KOPT-K1 (cell line): ENCODE results near the gene STRIP1.
A peak's percentile ranks its signal among the peaks of the same experiment; 100 is the strongest.

Source experiments
- H3K27ac ChIP-seq: fragments of 200-600 bp; sonication (generic); 2 replicates; pipeline ENCODE4 v1.5.1; 2016; ENCODE audit warnings: antibody characterized with exemption, mild to moderate bottlenecking, low read depth, low read length; ENCODE audit not compliant: poor library complexity, severe bottlenecking
- H3K36me3 ChIP-seq: fragments of 200-600 bp; sonication (generic); 2 replicates; pipeline ENCODE4 v1.5.1; 2017; ENCODE audit warnings: antibody characterized with exemption, mild to moderate bottlenecking, low read length, moderate library complexity; ENCODE audit not compliant: insufficient read depth
- H3K9me3 ChIP-seq: fragments of 200-600 bp; sonication (generic); 2 replicates; pipeline ENCODE4 v1.5.1; 2017; ENCODE audit warnings: antibody characterized with exemption, low read length, mild to moderate bottlenecking; ENCODE audit not compliant: insufficient read depth, poor library complexity, severe bottlenecking

Gene STRIP1, protein sequence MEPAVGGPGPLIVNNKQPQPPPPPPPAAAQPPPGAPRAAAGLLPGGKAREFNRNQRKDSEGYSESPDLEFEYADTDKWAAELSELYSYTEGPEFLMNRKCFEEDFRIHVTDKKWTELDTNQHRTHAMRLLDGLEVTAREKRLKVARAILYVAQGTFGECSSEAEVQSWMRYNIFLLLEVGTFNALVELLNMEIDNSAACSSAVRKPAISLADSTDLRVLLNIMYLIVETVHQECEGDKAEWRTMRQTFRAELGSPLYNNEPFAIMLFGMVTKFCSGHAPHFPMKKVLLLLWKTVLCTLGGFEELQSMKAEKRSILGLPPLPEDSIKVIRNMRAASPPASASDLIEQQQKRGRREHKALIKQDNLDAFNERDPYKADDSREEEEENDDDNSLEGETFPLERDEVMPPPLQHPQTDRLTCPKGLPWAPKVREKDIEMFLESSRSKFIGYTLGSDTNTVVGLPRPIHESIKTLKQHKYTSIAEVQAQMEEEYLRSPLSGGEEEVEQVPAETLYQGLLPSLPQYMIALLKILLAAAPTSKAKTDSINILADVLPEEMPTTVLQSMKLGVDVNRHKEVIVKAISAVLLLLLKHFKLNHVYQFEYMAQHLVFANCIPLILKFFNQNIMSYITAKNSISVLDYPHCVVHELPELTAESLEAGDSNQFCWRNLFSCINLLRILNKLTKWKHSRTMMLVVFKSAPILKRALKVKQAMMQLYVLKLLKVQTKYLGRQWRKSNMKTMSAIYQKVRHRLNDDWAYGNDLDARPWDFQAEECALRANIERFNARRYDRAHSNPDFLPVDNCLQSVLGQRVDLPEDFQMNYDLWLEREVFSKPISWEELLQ

DNA sequence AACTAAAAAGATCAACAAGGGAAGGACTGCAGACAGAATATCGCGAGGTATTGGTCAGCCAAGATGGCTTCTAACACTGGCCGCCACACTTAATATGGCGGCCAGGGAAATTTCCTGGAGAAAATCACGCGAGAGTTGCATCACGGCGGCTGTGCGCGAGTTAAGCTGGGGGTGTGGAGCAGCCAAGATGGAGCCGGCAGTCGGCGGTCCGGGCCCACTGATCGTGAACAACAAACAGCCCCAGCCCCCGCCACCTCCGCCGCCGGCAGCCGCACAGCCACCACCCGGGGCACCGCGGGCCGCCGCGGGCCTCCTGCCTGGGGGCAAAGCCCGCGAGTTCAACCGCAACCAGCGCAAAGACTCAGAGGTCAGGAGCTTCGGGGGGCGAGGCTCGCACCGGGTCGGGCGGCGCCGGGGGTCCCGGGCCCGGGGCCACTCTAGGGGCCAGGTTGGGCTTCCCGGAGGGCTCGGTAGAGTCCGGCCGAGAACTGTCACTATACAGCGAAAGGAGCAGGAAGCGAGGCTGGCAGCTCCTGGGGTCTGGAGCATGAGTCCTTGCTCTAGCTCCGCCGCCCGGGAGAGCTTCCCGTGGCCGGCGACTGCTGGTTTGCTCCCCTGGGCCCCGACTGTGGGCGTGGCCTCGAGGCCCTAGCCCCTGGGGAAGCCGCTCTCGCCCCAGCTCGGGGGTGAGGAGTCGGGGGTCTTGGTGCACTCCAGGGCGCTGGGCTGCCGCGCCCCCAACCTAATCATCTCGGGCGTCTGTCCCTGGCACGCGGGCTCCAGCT is at the start of gene STRIP1:
STRIP1 (plus strand) TSS at position 174 of the 785 bp plus-strand sequence; CDS start at position 188, 14 bp downstream.
- H3K27ac ChIP-seq = peak within 1 kb of the TSS; percentile 66
- no peaks in the 10 kb centered on the region for H3K9me3 ChIP-seq
- H3K36me3 ChIP-seq = peaks cover 26% of the 10 kb centered on the region

DNA sequence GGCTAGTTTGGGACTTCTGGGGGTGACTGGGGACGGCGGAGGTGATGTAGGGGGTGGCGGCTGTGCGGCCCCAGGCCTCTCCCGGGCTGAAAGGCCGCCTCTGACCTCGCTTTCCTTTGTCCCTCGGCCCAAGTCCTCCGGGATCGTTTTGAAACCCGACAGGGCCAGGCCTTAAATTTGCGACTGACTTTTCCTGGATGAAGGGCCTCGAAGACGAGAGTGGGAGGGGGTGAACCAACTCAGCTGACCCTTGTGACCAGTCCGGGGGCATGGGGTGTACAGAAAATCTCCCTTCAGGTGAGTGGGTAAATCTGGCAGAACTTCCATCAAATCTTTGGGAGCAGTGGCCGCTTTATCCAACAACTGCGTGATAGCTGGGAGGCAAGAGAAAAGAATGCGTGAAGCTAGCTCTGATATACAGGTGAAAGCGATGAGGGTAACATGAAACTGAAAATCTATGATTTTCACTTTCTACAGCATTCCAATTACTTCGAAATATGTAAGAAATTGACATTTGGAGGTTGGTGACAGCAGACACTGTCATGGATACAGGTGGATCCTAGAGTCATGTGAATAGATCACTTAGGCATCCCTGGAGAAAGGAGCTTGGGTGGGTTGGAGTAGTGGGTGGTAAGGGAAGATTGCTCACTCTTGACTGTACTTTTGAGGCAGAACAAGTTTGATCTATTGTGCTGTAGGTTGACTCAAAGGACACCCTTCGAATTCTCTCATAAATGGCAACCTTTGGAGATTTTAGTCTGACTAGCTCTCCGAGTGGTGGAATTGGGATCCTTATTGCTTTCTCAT is 49.0 kb upstream of the STRIP1 start:
- H3K36me3 ChIP-seq = peaks cover 18% of the 10 kb centered on the region
- no peaks in the 10 kb centered on the region for H3K9me3 ChIP-seq
- peak overlapping the region; percentile 71 for H3K27ac ChIP-seq

DNA sequence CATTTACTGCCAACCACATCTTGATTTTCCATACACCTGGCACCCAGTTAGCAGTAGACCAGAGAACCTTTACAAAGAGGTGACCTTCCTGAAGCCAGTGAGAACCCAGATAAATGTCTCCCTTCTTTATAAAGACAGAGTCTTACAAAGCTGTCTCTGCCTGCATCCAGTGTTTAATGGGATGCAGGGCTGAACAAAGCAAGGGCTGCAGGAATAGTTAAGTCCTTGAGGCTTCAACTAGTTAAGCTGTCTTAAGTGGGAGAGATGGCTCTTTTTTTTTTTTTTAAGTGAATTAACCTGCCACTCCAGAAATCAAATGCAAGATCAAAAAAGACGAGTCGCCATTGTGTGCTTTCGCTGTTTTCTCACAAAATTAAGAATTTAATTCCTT is 48.4 kb upstream of the STRIP1 start:
- Histone ChIP-seq H3K9me3 (no peaks in the 10 kb centered on the region), H3K36me3 (peaks cover 22% of the 10 kb centered on the region), H3K27ac (no peak overlapping the region)

DNA sequence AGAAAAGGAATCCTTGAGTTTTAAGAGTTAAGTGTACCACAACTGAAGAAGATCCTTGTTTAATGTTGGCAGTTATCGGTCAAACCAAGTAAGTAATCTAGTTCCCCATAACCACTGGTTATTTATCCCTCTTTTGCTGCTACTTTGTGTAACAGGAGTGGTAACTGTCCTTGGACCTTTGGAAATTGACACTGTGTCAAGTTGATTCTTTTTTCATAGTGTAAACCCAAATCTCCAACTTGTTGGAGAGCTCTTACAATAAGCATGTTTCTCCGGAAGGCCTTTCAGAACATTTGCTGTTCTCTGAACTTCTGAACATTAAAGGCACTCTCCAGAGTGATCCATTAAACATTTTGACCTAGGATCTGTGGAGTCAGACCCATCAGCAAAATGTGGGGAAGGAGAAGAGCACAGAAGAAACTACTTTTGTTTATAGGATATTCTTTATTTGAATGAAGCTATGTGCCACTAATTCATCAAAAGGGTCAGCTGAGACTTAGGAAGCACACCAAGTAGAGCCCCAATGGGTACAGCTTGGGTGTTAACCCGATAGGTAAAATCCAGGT is 46.0 kb upstream of the STRIP1 start:
- H3K27ac ChIP-seq = no peak overlapping the region
- H3K36me3 ChIP-seq = peaks cover 29% of the 10 kb centered on the region
- no peaks in the 10 kb centered on the region for H3K9me3 ChIP-seq

DNA sequence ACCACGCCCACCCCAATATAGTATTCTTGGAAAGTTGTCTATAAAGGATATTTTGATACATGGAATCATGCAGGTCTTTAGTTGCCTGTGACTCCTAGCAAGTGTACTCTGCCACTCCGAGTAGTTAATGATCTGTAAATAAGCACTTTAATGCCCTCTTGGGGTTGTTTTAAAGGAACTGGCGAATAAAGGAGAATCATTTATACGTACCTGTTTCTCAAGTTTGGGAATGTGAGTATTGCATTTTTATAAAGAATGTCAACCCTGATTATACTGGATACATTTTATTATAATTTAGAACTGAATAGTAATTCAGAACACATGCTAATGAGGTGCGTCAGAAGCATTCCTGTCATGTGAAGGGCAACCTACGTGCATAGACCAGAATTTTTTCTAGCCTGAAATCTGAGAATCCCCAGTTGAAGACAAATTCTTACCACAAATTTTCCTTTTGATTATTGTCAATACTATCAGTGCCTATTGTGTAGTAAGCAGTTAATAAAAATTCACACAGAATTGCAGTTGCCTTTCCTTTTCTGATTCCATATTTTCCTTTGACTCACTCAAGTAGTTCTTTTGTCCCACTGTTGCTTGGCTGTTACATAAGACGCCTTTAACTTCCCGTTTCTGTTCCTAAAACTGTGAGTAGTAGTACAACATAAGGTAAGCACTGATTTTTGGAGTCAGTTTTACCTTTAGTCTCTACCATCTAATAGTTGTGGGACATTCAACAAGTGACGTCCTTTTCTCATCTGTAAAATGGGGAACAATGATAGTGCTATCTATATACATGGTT is 44.7 kb upstream of the STRIP1 start:
- Histone ChIP-seq H3K9me3 (no peaks in the 10 kb centered on the region), H3K27ac (no peak overlapping the region), H3K36me3 (peaks cover 29% of the 10 kb centered on the region)

DNA sequence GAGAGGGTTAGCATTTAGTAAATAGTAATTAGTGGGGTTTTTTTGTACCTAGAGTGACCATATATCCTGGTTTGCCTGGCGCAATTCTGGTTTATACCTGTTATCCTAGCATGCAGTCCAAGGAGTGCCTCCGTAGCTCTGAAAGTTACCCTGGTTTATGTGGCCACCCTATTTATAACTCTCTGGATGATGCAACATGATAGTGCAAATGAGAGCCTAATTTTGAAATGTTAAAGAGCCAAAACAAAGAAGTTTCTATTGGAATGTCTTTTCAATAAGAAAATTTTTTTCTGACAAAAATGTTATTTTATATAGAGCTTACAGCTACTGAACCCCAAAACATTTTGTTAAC is 44.1 kb upstream of the STRIP1 start:
- Histone ChIP-seq H3K9me3 (no peaks in the 10 kb centered on the region), H3K36me3 (peaks cover 29% of the 10 kb centered on the region), H3K27ac (no peak overlapping the region)

DNA sequence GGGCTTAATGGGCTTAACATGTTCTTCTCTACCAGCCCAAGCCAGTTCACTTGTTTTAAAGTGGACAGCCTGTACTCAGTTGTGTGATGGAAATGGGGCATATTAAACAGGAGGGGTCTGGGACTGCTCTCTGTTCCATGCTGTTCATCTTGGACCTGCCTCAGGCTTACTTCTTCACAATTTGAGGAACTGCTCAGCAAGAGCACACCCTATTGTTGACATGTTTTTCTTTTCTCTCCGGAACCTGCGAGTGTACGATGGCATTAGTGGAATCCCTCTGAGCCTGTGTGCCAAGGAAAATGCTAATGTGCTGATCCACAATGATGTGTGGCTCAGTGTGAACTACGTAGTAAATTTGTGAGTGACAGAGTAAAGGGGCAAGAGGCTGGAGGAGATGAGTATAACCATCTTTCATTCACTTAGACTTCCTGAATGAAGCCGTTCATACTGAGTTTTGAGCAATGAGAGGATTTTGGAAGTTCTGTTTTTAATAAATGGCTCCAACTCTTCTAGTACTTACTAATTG is 43.0 kb upstream of the STRIP1 start:
- H3K9me3 ChIP-seq = no peaks in the 10 kb centered on the region
- H3K36me3 ChIP-seq = peaks cover 37% of the 10 kb centered on the region
- no peak overlapping the region for H3K27ac ChIP-seq

DNA sequence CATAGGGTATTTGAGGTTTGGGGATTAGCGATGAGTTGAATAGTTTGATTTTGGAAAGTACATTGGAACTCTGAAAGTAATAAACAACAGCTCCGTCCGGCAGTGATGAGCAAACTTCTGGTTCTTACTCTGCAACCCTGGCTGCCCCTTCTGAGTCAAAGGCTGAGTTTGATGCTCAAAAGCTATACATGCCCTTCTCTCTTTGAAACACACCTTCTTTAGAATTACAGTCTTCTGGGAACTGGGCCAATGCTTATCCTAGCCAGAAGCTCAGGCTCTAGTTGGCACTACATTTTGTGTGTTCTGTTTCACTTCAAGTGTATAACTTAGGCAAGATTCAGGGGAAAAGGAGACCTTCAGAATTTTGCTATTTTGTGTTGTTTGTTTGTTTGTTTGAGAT is 40.5 kb upstream of the STRIP1 start:
- Histone ChIP-seq H3K9me3 (no peaks in the 10 kb centered on the region), H3K27ac (no peak overlapping the region), H3K36me3 (peaks cover 34% of the 10 kb centered on the region; the same call in 1 of the 2 replicates)

DNA sequence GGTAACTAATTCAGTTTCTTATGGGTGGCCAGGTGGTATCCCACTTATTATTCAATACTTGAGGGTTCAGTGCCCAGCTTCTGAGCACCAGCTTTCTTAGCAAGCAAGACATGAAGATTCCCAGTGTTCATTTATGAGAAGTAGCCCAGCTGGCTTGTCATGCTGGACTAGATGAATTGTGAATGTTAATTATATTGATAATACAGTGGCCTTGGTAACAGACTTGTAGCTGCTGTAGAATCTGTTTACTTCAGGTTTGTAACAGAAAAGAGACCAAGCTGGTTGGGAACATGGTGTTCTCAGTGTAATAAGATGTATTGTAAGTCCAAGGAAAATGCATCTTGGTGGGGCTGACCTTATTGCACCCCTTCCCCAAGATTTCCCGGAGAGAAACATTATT is 39.8 kb upstream of the STRIP1 start:
- Histone ChIP-seq H3K36me3 (peaks cover 33% of the 10 kb centered on the region; the same call in 1 of the 2 replicates), H3K27ac (no peak overlapping the region)

DNA sequence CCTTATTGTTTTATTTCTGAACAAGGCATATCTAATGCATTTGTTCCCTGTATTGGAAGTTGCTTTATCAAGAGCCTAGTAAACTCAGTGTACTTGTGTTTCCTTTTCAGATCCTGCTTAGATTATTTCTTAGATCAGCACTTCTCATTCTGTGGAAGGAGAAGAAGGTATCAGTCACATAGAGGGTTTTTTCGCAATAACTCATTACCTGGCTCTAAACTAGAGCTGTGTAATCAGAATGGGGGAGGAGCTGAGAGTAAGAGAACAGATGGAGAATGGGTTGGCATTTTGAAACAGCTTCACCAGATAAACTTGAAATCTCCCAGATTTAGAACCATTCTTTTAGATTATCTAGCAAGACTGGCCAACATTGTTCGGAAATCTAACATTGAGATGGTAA is 38.9 kb upstream of the STRIP1 start:
- H3K9me3 ChIP-seq = no peaks in the 10 kb centered on the region
- H3K27ac ChIP-seq = no peak overlapping the region
- H3K36me3 ChIP-seq = peaks cover 24% of the 10 kb centered on the region; the same call in 1 of the 2 replicates

More for the DNA sequence above, 39.8 kb upstream of the STRIP1 start:
- H3K9me3 ChIP-seq = no peaks in the 10 kb centered on the region

DNA sequence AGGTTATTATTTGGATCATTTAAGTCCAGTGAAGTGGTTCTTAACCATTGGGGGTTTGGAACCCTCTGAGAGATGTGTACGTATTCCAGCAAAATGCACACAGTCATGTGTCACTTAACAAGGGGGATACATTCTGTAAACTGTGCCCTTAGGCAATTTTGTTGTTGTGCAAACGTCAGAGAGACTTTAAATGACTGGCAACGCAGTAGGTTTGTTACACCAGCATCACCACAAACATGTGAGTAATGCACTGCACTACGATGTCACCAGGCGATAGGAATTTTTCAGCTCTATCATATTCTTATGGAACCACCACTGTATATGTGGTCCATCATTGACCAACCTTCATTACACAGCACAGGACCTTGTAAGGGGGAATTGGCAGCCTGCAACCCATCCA is 37.9 kb upstream of the STRIP1 start:
- H3K36me3 ChIP-seq = peaks cover 17% of the 10 kb centered on the region; the same call in 1 of the 2 replicates
- H3K27ac ChIP-seq = no peak overlapping the region
- H3K9me3 ChIP-seq = no peaks in the 10 kb centered on the region

DNA sequence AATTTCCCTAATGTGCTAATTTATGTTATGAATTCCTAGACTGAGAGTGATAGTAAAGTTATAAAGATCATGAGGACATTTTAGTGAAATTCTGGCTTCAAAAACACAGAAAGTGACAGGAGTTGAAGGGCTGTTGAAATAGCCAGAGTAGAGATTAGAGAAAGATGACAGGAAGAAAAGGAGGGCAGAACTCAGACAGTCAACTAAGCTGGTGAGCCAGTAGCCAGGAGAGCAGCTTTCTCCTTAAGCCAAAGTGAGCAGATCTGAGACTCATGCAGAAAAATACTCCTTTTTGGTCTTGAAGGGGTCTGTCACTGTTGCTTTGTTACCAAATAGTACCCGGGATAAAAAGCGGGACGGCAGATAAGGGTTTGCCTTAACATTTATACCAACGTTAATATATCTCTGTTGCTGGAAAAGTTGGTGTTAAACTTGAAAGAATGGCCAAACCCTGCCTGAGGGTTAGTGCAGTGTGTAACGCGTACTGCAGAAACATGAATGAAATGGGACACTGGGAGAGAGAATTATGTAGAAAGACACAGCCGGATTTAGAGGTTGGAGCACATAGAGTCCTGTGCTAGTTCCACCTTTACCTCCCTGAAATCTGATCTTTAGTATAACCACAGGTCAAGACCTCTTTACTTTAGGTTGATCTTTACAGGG is 37.1 kb upstream of the STRIP1 start:
- peaks cover 14% of the 10 kb centered on the region; the same call in 1 of the 2 replicates for H3K36me3 ChIP-seq
- H3K9me3 ChIP-seq = no peaks in the 10 kb centered on the region
- H3K27ac ChIP-seq = no peak overlapping the region

DNA sequence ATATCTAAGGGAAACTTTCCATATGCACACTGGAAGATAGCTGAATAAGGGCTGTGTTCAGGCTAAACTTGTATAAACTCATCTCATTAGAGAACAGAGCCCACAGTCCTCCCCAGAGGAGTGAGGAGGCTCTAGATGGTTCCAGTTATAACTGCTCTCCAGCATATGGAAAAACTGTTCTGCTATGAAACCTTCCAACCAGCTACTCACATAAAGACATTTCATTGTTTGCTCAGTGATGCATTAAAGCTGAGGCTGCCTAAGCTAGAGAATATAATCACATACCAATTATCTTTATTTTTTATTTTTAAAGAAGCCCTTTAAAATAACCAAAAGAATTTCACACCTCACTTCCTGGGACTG is 36.6 kb upstream of the STRIP1 start:
- Histone ChIP-seq H3K27ac (no peak overlapping the region), H3K36me3 (peaks cover 14% of the 10 kb centered on the region; the same call in 1 of the 2 replicates), H3K9me3 (no peaks in the 10 kb centered on the region)
